K562 (cell line): ENCODE measurements around the gene RHOBTB3. TPM values are rescaled to one million over a fixed set of nuclear protein-coding genes. Genes with fewer than 3 reads are reported as not detected.
A peak's percentile ranks its signal among the peaks of the same experiment; 100 is the strongest.

ENCODE experiments used
- CCAR2 ChIP-seq: fragments of 200-400 bp; formaldehyde crosslinking; IDR thresholded peaks from 2 replicates; pipeline ENCODE4 v1.6.1; 2017; ENCODE audit warnings: mild to moderate bottlenecking, low read depth, low read length
- CTBP1 ChIP-seq: fragments of 450-650 bp; IDR thresholded peaks from 2 replicates; pipeline ENCODE4 v1.6.1; 2016; ENCODE audit warnings: borderline replicate concordance
- ETV6 ChIP-seq, 3 experiments: fragments of 150-350 bp in 1 of 3; sonication (generic) in 1 of 3; formaldehyde crosslinking in 1 of 3; IDR thresholded peaks; 2 replicates each; pipeline versions ENCODE4 v1.6.1 to v1.8.0; 2014 to 2022; ENCODE audit warnings: borderline replicate concordance in 2 of 3, low read depth in 2 of 3, antibody characterized with exemption in 1 of 3, low read length in 1 of 3, mild to moderate bottlenecking in 1 of 3, missing genetic modification reagents in 1 of 3
- FOXM1 ChIP-seq, 2 experiments: fragments of 450-650 bp in 1 of 2; sonication (generic) in 1 of 2; formaldehyde crosslinking in 1 of 2; IDR thresholded peaks; 2 replicates each; pipeline versions ENCODE4 v1.6.1 to v1.9.0; 2017 to 2022; ENCODE audit warnings: low read depth in 2 of 2, mild to moderate bottlenecking in 2 of 2, missing genetic modification reagents in 1 of 2, moderate library complexity in 1 of 2
- HNRNPK ChIP-seq: fragments of 200-400 bp; formaldehyde crosslinking; IDR thresholded peaks from one replicate; pipeline ENCODE4 v1.6.1; 2018; ENCODE audit warnings: mild to moderate bottlenecking, low read depth, low read length; ENCODE audit not compliant: poor library complexity, severe bottlenecking
- IFI16 ChIP-seq: fragments of 250-450 bp; sonication (Bioruptor Pico); IDR thresholded peaks from 2 replicates; pipeline ENCODE4 v2.1.2; 2022; ENCODE audit warnings: mild to moderate bottlenecking, inconsistent platforms
- MIER1 ChIP-seq: fragments of 450-650 bp; IDR thresholded peaks from 2 replicates; pipeline ENCODE4 v1.6.1; 2016; ENCODE audit warnings: antibody characterized with exemption, mild to moderate bottlenecking, low read depth
- STAT5A ChIP-seq: IDR thresholded peaks from 2 replicates; pipeline ENCODE4 v1.6.1; 2012; ENCODE audit warnings: low read length, inconsistent platforms, borderline replicate concordance
- STAT5B ChIP-seq: fragments of 250-450 bp; sonication (Bioruptor Pico); IDR thresholded peaks from 2 replicates; pipeline ENCODE4 v1.8.0; 2021; ENCODE audit warnings: mild to moderate bottlenecking, inconsistent platforms
- ZEB2 ChIP-seq: fragments of 450-650 bp; IDR thresholded peaks from 2 replicates; pipeline ENCODE4 v1.6.1; 2016
- ZNF121 ChIP-seq: sonication (generic); formaldehyde crosslinking; conservative IDR thresholded peaks from 2 replicates; pipeline ENCODE4 v1.8.0; 2022; ENCODE audit warnings: missing genetic modification reagents
- ZNF785 ChIP-seq: fragments of 250-450 bp; sonication (Bioruptor Pico); IDR thresholded peaks from 2 replicates; pipeline ENCODE4 v1.4.0; 2020; ENCODE audit warnings: mild to moderate bottlenecking
- polyA plus RNA-seq, 8 experiments: library from polyadenylated mRNA; depleted of rRNA in 4 of 8; stranded (reverse) in 5 of 8; unstranded in 3 of 8; fragments of >200 nt; fragmentation: Nextera tagmentation in 2 of 8; fragmentation: Illumina TruSeq in 1 of 8; extraction: Ambion mirVana in 2 of 8; extraction: Trizol in 1 of 8; gene quantifications; 2 replicates each; pipeline versions ENCODE4 v1.2.1 to v1.2.3, GENCODE V29; 2011 to 2014; ENCODE audit warnings: inconsistent platforms in 1 of 8, missing spikeins in 1 of 8
- total RNA-seq, 7 experiments: library from RNA; depleted of rRNA in 6 of 7; stranded (reverse); fragments of >200 nt in 6 of 7; fragmentation: Illumina TruSeq in 2 of 7; extraction: Trizol in 2 of 7; gene quantifications; 2 replicates each; pipeline versions ENCODE4 v1.2.1 to v1.2.3, GENCODE V29; 2011 to 2021; ENCODE audit warnings: low replicate concordance in 1 of 7
- TF ChIP-seq, protein P1 (sequence below): fragments of 250-450 bp; sonication (Bioruptor Pico); IDR thresholded peaks from 2 replicates; pipeline ENCODE4 v1.8.0; 2021; ENCODE audit warnings: moderate library complexity, mild to moderate bottlenecking, inconsistent platforms
- TF ChIP-seq, protein P2 (sequence below): fragments of 450-650 bp; IDR thresholded peaks from 2 replicates; pipeline ENCODE4 v1.6.1; 2016; ENCODE audit warnings: missing biosample characterization, missing genetic modification characterization
- TF ChIP-seq, protein P3 (sequence below): fragments of 450-650 bp; IDR thresholded peaks from 2 replicates; pipeline ENCODE4 v1.6.1; 2016; ENCODE audit warnings: borderline replicate concordance
- TF ChIP-seq, protein P4 (sequence below): fragments of 450-650 bp; IDR thresholded peaks from 2 replicates; pipeline ENCODE4 v1.6.1; 2017; ENCODE audit warnings: antibody characterized with exemption, mild to moderate bottlenecking
- TF ChIP-seq, protein P5 (sequence below): sonication (generic); IDR thresholded peaks from 2 replicates; pipeline ENCODE4 v1.6.1; 2016

Gene RHOBTB3
- total and polyA plus RNA-seq, 9 of the 15 experiments (the other 6 are each of a cell fraction or from before 2014, with no cell fraction given), result 39.7 to 143 (median 115) TPM

DNA sequence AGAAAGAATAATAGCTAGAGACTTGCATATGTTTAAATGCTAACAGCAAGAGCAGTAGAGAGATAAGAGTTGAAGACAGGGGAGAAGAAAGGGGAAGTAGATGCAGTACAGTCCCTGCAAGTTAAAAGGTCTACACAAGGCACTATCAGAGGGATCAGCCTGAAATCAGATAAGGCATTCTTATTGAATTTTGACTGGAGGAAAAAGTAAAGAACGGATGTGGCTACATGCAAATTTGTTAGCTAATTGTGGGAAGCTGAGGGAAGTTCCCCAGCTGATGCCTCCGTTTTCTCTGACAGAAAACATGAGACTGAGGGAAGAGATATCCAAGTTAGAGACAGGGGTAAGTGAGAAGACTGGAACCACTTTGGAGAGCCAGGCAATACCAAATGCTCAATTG lies 12.9 kb upstream of the RHOBTB3 start (continued):
- TF ChIP-seq HNRNPK, result no peak
- TF ChIP-seq, protein P1, sequence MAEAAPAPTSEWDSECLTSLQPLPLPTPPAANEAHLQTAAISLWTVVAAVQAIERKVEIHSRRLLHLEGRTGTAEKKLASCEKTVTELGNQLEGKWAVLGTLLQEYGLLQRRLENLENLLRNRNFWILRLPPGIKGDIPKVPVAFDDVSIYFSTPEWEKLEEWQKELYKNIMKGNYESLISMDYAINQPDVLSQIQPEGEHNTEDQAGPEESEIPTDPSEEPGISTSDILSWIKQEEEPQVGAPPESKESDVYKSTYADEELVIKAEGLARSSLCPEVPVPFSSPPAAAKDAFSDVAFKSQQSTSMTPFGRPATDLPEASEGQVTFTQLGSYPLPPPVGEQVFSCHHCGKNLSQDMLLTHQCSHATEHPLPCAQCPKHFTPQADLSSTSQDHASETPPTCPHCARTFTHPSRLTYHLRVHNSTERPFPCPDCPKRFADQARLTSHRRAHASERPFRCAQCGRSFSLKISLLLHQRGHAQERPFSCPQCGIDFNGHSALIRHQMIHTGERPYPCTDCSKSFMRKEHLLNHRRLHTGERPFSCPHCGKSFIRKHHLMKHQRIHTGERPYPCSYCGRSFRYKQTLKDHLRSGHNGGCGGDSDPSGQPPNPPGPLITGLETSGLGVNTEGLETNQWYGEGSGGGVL, result no peak
- TF ChIP-seq, protein P2, sequence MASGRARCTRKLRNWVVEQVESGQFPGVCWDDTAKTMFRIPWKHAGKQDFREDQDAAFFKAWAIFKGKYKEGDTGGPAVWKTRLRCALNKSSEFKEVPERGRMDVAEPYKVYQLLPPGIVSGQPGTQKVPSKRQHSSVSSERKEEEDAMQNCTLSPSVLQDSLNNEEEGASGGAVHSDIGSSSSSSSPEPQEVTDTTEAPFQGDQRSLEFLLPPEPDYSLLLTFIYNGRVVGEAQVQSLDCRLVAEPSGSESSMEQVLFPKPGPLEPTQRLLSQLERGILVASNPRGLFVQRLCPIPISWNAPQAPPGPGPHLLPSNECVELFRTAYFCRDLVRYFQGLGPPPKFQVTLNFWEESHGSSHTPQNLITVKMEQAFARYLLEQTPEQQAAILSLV (tag), result no peak
- peak; percentile 90 for TF ChIP-seq ZEB2
- TF ChIP-seq MIER1, result no peak
- TF ChIP-seq, protein P3, sequence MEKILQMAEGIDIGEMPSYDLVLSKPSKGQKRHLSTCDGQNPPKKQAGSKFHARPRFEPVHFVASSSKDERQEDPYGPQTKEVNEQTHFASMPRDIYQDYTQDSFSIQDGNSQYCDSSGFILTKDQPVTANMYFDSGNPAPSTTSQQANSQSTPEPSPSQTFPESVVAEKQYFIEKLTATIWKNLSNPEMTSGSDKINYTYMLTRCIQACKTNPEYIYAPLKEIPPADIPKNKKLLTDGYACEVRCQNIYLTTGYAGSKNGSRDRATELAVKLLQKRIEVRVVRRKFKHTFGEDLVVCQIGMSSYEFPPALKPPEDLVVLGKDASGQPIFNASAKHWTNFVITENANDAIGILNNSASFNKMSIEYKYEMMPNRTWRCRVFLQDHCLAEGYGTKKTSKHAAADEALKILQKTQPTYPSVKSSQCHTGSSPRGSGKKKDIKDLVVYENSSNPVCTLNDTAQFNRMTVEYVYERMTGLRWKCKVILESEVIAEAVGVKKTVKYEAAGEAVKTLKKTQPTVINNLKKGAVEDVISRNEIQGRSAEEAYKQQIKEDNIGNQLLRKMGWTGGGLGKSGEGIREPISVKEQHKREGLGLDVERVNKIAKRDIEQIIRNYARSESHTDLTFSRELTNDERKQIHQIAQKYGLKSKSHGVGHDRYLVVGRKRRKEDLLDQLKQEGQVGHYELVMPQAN, result no peak
- no peak for TF ChIP-seq CCAR2
- TF ChIP-seq ETV6 (IDR thresholded peaks at IDR 0.05; ENCODE audit: borderline replicate concordance in 1 of 2, low read depth in 2 of 2, low read length in 1 of 2), result 0 out of 4 replicates have a peak, but pooled peaks of 1 of the 2 experiments have one; percentile 36
- no peak for TF ChIP-seq ETV6 (CRISPR knock-in tag; IDR thresholded peaks at IDR 0.05; ENCODE audit: borderline replicate concordance)
- no peak for TF ChIP-seq ZNF785 (CRISPR knock-in tag)
- TF ChIP-seq FOXM1 (IDR thresholded peaks at IDR 0.05; ENCODE audit: low read depth), result peak; percentile 84
- TF ChIP-seq FOXM1 (CRISPR knock-in tag; IDR thresholded peaks at IDR 0.05; ENCODE audit: low read depth), result no peak
- no peak for TF ChIP-seq ZNF121 (CRISPR knock-in tag)
- TF ChIP-seq, protein P4, sequence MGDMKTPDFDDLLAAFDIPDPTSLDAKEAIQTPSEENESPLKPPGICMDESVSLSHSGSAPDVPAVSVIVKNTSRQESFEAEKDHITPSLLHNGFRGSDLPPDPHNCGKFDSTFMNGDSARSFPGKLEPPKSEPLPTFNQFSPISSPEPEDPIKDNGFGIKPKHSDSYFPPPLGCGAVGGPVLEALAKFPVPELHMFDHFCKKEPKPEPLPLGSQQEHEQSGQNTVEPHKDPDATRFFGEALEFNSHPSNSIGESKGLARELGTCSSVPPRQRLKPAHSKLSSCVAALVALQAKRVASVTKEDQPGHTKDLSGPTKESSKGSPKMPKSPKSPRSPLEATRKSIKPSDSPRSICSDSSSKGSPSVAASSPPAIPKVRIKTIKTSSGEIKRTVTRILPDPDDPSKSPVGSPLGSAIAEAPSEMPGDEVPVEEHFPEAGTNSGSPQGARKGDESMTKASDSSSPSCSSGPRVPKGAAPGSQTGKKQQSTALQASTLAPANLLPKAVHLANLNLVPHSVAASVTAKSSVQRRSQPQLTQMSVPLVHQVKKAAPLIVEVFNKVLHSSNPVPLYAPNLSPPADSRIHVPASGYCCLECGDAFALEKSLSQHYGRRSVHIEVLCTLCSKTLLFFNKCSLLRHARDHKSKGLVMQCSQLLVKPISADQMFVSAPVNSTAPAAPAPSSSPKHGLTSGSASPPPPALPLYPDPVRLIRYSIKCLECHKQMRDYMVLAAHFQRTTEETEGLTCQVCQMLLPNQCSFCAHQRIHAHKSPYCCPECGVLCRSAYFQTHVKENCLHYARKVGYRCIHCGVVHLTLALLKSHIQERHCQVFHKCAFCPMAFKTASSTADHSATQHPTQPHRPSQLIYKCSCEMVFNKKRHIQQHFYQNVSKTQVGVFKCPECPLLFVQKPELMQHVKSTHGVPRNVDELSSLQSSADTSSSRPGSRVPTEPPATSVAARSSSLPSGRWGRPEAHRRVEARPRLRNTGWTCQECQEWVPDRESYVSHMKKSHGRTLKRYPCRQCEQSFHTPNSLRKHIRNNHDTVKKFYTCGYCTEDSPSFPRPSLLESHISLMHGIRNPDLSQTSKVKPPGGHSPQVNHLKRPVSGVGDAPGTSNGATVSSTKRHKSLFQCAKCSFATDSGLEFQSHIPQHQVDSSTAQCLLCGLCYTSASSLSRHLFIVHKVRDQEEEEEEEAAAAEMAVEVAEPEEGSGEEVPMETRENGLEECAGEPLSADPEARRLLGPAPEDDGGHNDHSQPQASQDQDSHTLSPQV, result peak; percentile 51
- TF ChIP-seq, protein P5, sequence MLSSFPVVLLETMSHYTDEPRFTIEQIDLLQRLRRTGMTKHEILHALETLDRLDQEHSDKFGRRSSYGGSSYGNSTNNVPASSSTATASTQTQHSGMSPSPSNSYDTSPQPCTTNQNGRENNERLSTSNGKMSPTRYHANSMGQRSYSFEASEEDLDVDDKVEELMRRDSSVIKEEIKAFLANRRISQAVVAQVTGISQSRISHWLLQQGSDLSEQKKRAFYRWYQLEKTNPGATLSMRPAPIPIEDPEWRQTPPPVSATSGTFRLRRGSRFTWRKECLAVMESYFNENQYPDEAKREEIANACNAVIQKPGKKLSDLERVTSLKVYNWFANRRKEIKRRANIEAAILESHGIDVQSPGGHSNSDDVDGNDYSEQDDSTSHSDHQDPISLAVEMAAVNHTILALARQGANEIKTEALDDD, result peak; percentile 81
- peak; percentile 18; the same call in 1 of the 2 replicates for TF ChIP-seq STAT5A
- no peak for TF ChIP-seq IFI16
- no peak for TF ChIP-seq STAT5B (CRISPR knock-in tag)
- peak; percentile 90 for TF ChIP-seq CTBP1
